Mesendoderm (in vitro differentiated cells): ENCODE results near the gene SLC8B1.

Experiments
- DNase-seq: peaks from one replicate; pipeline ENCODE4 v3.0.0; 2013
- H2AK5ac ChIP-seq: 2 replicates; pipeline ENCODE4 v1.6.1; 2013; ENCODE audit warnings: low read length, inconsistent platforms
- H2BK120ac ChIP-seq: 2 replicates; pipeline ENCODE4 v1.6.1; 2013; ENCODE audit warnings: low read depth, mild to moderate bottlenecking, low read length, moderate library complexity, mixed read lengths
- H2BK15ac ChIP-seq: replicated peaks from 2 replicates; pipeline ENCODE4 v1.6.1; 2013; ENCODE audit warnings: low read depth, mild to moderate bottlenecking, moderate library complexity
- H2BK5ac ChIP-seq: 2 replicates; pipeline ENCODE4 v1.6.1; 2013; ENCODE audit warnings: low read length, inconsistent platforms
- H3K18ac ChIP-seq: 2 replicates; pipeline ENCODE4 v1.6.1; 2013; ENCODE audit warnings: mild to moderate bottlenecking, low read length, mixed read lengths
- H3K23ac ChIP-seq: one replicate; pipeline ENCODE4 v1.6.1; 2013; ENCODE audit warnings: low read length
- H3K27ac ChIP-seq: 2 replicates; pipeline ENCODE4 v1.5.1; 2013; ENCODE audit warnings: low read depth, mild to moderate bottlenecking, inconsistent platforms, low read length, moderate library complexity
- H3K27me3 ChIP-seq: 2 replicates; pipeline ENCODE4 v1.6.1; 2013; ENCODE audit warnings: low read length, control low read depth, mild to moderate bottlenecking, inconsistent platforms; ENCODE audit not compliant: insufficient read depth, poor library complexity
- H3K36me3 ChIP-seq: 2 replicates; pipeline ENCODE4 v1.6.1; 2013; ENCODE audit warnings: low read length, inconsistent platforms; ENCODE audit not compliant: control insufficient read depth, insufficient read depth
- H3K4ac ChIP-seq: one replicate; pipeline ENCODE4 v1.6.1; 2013; ENCODE audit warnings: low read depth, mild to moderate bottlenecking, low read length, moderate library complexity
- H3K4me1 ChIP-seq: 2 replicates; pipeline ENCODE4 v1.6.1; 2013; ENCODE audit warnings: low read depth, low read length, inconsistent platforms; ENCODE audit not compliant: control insufficient read depth
- H3K4me2 ChIP-seq: 2 replicates; pipeline ENCODE4 v1.6.1; 2013; ENCODE audit warnings: low read length
- H3K4me3 ChIP-seq: 2 replicates; pipeline ENCODE4 v1.5.1; 2013; ENCODE audit warnings: mild to moderate bottlenecking, low read length
- H3K56ac ChIP-seq: one replicate; pipeline ENCODE4 v1.6.1; 2013; ENCODE audit warnings: low read length
- H3K79me1 ChIP-seq: 2 replicates; pipeline ENCODE4 v1.6.1; 2013; ENCODE audit warnings: low read length, inconsistent platforms
- H3K79me2 ChIP-seq: 2 replicates; pipeline ENCODE4 v1.6.1; 2013; ENCODE audit warnings: mild to moderate bottlenecking, low read length; ENCODE audit not compliant: control insufficient read depth, insufficient read depth
- H3K9ac ChIP-seq: 2 replicates; pipeline ENCODE4 v1.6.1; 2013; ENCODE audit warnings: low read length, inconsistent platforms
- H4K5ac ChIP-seq: one replicate; pipeline ENCODE4 v1.6.1; 2013; ENCODE audit warnings: low read length
- H4K8ac ChIP-seq: one replicate; pipeline ENCODE4 v1.6.1; 2013; ENCODE audit warnings: low read depth, mild to moderate bottlenecking, control low read depth, low read length, moderate library complexity
- WGBS: extraction: QIAGEN DNeasy Blood & Tissue Kit; methylation state at CpG from one replicate; pipeline ENCODE4 v1.1.7; 2013; ENCODE audit warnings: low lambda C conversion rate, missing lambda C conversion rate; ENCODE audit not compliant: insufficient coverage; ENCODE audit errors: extremely low coverage; 5-methylcytosine and 5-hydroxymethylcytosine counted together

The SLC8B1 gene

GRCh38 chr12:113306382-113306781 is 28.5 kb downstream of the SLC8B1 start:
- H3K9ac ChIP-seq, result no peak overlapping the region
- H3K36me3 ChIP-seq, result no peaks in the 10 kb centered on the region
- no peak overlapping the region for H3K23ac ChIP-seq
- H3K4me3 ChIP-seq, result no peak overlapping the region
- H3K56ac ChIP-seq, result no peak overlapping the region
- no peak overlapping the region for H3K4ac ChIP-seq
- no peaks in the 10 kb centered on the region for H3K79me1 ChIP-seq
- no CpG with 5 or more reads among the region's 11 CpGs for WGBS
- no peak overlapping the region for H3K4me2 ChIP-seq
- no peak overlapping the region for H2BK120ac ChIP-seq
- H4K8ac ChIP-seq, result no peak overlapping the region
- H2BK15ac ChIP-seq, result no peak overlapping the region
- H2BK5ac ChIP-seq, result no peak overlapping the region
- no peak overlapping the region for H2AK5ac ChIP-seq
- H3K27ac ChIP-seq, result no peak overlapping the region
- H4K5ac ChIP-seq, result no peak overlapping the region
- no peaks in the 10 kb centered on the region for H3K27me3 ChIP-seq
- no peaks in the 10 kb centered on the region for H3K79me2 ChIP-seq
- H3K18ac ChIP-seq, result no peak overlapping the region
- H3K4me1 ChIP-seq, result no peaks in the 10 kb centered on the region
- no peak for DNase-seq

- Histone ChIP-seq H3K27ac (no peak overlapping the region), H3K56ac (no peak overlapping the region), H3K18ac (no peak overlapping the region), H3K79me1 (no peaks in the 10 kb centered on the region), H3K79me2 (no peaks in the 10 kb centered on the region), H3K4me1 (no peaks in the 10 kb centered on the region), H2BK5ac (no peak overlapping the region), H3K4me3 (no peak overlapping the region), H3K4me2 (no peak overlapping the region), H3K23ac (no peak overlapping the region), H4K8ac (no peak overlapping the region), H4K5ac (no peak overlapping the region), H3K9ac (no peak overlapping the region), H2BK120ac (no peak overlapping the region), H3K27me3 (no peaks in the 10 kb centered on the region), H2BK15ac (no peak overlapping the region), H3K4ac (no peak overlapping the region), H3K36me3 (no peaks in the 10 kb centered on the region), H2AK5ac (no peak overlapping the region)
- WGBS, result no CpG with 5 or more reads among the region's 11 CpGs
- no peak for DNase-seq
These were observed 29.5 kb downstream of the SLC8B1 start for GRCh38 chr12:113305281-113305856.

GRCh38 chr12:113302886-113303640 is 31.8 kb downstream of the SLC8B1 start:
- no peak overlapping the region for H2BK5ac ChIP-seq
- H3K36me3 ChIP-seq, result no peaks in the 10 kb centered on the region
- no peak overlapping the region for H2BK120ac ChIP-seq
- no peak overlapping the region for H4K8ac ChIP-seq
- H3K9ac ChIP-seq, result no peak overlapping the region
- H3K27me3 ChIP-seq, result no peaks in the 10 kb centered on the region
- H2AK5ac ChIP-seq, result no peak overlapping the region
- no CpG with 5 or more reads among the region's 19 CpGs for WGBS
- H2BK15ac ChIP-seq, result no peak overlapping the region
- peak overlapping the region; percentile 42 for H3K56ac ChIP-seq
- H3K23ac ChIP-seq, result no peak overlapping the region
- H3K79me1 ChIP-seq, result no peaks in the 10 kb centered on the region
- H4K5ac ChIP-seq, result no peak overlapping the region
- peaks cover 3% of the 10 kb centered on the region for H3K4me1 ChIP-seq
- no peak overlapping the region for H3K4me3 ChIP-seq
- peak; percentile 18 for DNase-seq
- H3K79me2 ChIP-seq, result no peaks in the 10 kb centered on the region
- no peak overlapping the region for H3K4me2 ChIP-seq
- no peak overlapping the region for H3K4ac ChIP-seq
- H3K18ac ChIP-seq, result no peak overlapping the region
- no peak overlapping the region for H3K27ac ChIP-seq

- Histone ChIP-seq H4K5ac (no peak overlapping the region), H4K8ac (no peak overlapping the region), H2BK120ac (no peak overlapping the region), H2BK5ac (no peak overlapping the region), H3K4ac (no peak overlapping the region), H3K4me3 (no peak overlapping the region), H3K36me3 (no peaks in the 10 kb centered on the region), H3K4me2 (no peak overlapping the region), H3K18ac (no peak overlapping the region), H3K4me1 (peaks cover 3% of the 10 kb centered on the region), H3K9ac (no peak overlapping the region), H2BK15ac (no peak overlapping the region), H3K23ac (no peak overlapping the region), H2AK5ac (no peak overlapping the region), H3K27ac (no peak overlapping the region), H3K27me3 (no peaks in the 10 kb centered on the region), H3K79me1 (no peaks in the 10 kb centered on the region), H3K56ac (no peak overlapping the region), H3K79me2 (no peaks in the 10 kb centered on the region)
- no CpG with 5 or more reads among the region's 8 CpGs for WGBS
- DNase-seq, result no peak
These were observed 32.4 kb downstream of the SLC8B1 start for GRCh38 chr12:113302466-113302865.

GRCh38 chr12:113301811-113302210 is 33.1 kb downstream of the SLC8B1 start:
- Histone ChIP-seq H4K8ac (no peak overlapping the region), H3K4me3 (no peak overlapping the region), H3K36me3 (no peaks in the 10 kb centered on the region), H2AK5ac (no peak overlapping the region), H4K5ac (no peak overlapping the region), H3K27me3 (no peaks in the 10 kb centered on the region), H3K79me2 (no peaks in the 10 kb centered on the region), H3K79me1 (no peaks in the 10 kb centered on the region), H3K9ac (no peak overlapping the region), H2BK5ac (no peak overlapping the region), H3K18ac (no peak overlapping the region), H3K56ac (no peak overlapping the region), H3K23ac (no peak overlapping the region), H3K27ac (no peak overlapping the region), H3K4me2 (no peak overlapping the region), H2BK120ac (no peak overlapping the region), H3K4ac (no peak overlapping the region), H3K4me1 (peaks cover 3% of the 10 kb centered on the region), H2BK15ac (no peak overlapping the region)
- WGBS, result no CpG with 5 or more reads among the region's 6 CpGs
- DNase-seq, result no peak
